Mesenchymal stem cell (in vitro differentiated cells and primary cell): ENCODE data around the gene GNPAT.

Experiments used
- DNase-seq: peaks from one replicate; pipeline ENCODE4 v3.0.0-alpha.2; 2013
- H2AFZ ChIP-seq: one replicate; pipeline ENCODE4 v1.6.1; 2013; ENCODE audit warnings: low read depth, mild to moderate bottlenecking, control low read depth, inconsistent platforms, low read length, moderate library complexity
- H2AK5ac ChIP-seq: 2 replicates; pipeline ENCODE4 v1.6.1; 2013; ENCODE audit warnings: low read length, moderate library complexity, mild to moderate bottlenecking, inconsistent platforms; ENCODE audit not compliant: severe bottlenecking
- H2BK120ac ChIP-seq: one replicate; pipeline ENCODE4 v1.6.1; 2013; ENCODE audit warnings: low read depth, mild to moderate bottlenecking, inconsistent platforms, low read length, moderate library complexity
- H2BK12ac ChIP-seq, 2 experiments: one replicate each; pipeline ENCODE4 v1.6.1; 2013; ENCODE audit warnings: inconsistent platforms in 2 of 2, low read length in 2 of 2, mild to moderate bottlenecking in 2 of 2, moderate library complexity in 2 of 2, control low read depth in 1 of 2
- H2BK15ac ChIP-seq: one replicate; pipeline ENCODE4 v1.6.1; 2013; ENCODE audit warnings: mild to moderate bottlenecking, low read depth, inconsistent platforms; ENCODE audit not compliant: poor library complexity, severe bottlenecking
- H2BK5ac ChIP-seq: 2 replicates; pipeline ENCODE4 v1.6.1; 2013; ENCODE audit warnings: low read depth, mild to moderate bottlenecking, low read length, control low read depth, inconsistent platforms; ENCODE audit not compliant: poor library complexity, severe bottlenecking
- H3K14ac ChIP-seq, 2 experiments: one replicate each; pipeline ENCODE4 v1.6.1; 2013; ENCODE audit warnings: inconsistent platforms in 2 of 2, low read length in 2 of 2, control low read depth in 1 of 2, mild to moderate bottlenecking in 1 of 2, moderate library complexity in 1 of 2
- H3K18ac ChIP-seq, 2 experiments: one replicate each; pipeline ENCODE4 v1.6.1; 2013; ENCODE audit warnings: inconsistent platforms in 2 of 2, low read length in 2 of 2, control low read depth in 1 of 2, low read depth in 1 of 2, mild to moderate bottlenecking in 1 of 2
- H3K23ac ChIP-seq, 2 experiments: one replicate each; pipeline ENCODE4 v1.6.1; 2013; ENCODE audit warnings: inconsistent platforms in 2 of 2, low read length in 2 of 2, mild to moderate bottlenecking in 2 of 2, moderate library complexity in 2 of 2, control low read depth in 1 of 2
- H3K27ac ChIP-seq: 2 replicates; pipeline ENCODE4 v1.5.1; 2013; ENCODE audit warnings: mild to moderate bottlenecking, moderate library complexity, low read length, control low read depth, inconsistent platforms; ENCODE audit not compliant: poor library complexity, severe bottlenecking
- H3K27me3 ChIP-seq, 2 experiments: 2 replicates each; pipeline versions ENCODE4 v1.6.1 to v1.7.0; 2013; ENCODE audit warnings: low read length in 2 of 2, mild to moderate bottlenecking in 2 of 2, moderate library complexity in 2 of 2, control low read depth in 1 of 2, inconsistent platforms in 1 of 2; ENCODE audit not compliant: control insufficient read depth in 1 of 2, insufficient read depth in 1 of 2
- H3K36me3 ChIP-seq, 2 experiments: 2 replicates each; pipeline versions ENCODE4 v1.6.1 to v1.7.0; 2013; ENCODE audit warnings: low read length in 2 of 2, control low read depth in 1 of 2, inconsistent platforms in 1 of 2, low read depth in 1 of 2, mild to moderate bottlenecking in 1 of 2; ENCODE audit not compliant: insufficient read depth in 2 of 2, control insufficient read depth in 1 of 2
- H3K4ac ChIP-seq, 2 experiments: one replicate each; pipeline ENCODE4 v1.6.1; 2013; ENCODE audit warnings: inconsistent platforms in 2 of 2, low read length in 2 of 2, mild to moderate bottlenecking in 2 of 2, moderate library complexity in 2 of 2, control low read depth in 1 of 2, low read depth in 1 of 2
- H3K4me1 ChIP-seq: 2 replicates; pipeline ENCODE4 v1.6.1; 2013; ENCODE audit warnings: low read depth, low read length, control low read depth; ENCODE audit not compliant: control insufficient read depth, insufficient read depth
- H3K4me2 ChIP-seq: 2 replicates; pipeline ENCODE4 v1.6.1; 2013; ENCODE audit warnings: low read length, mild to moderate bottlenecking, inconsistent platforms; ENCODE audit not compliant: poor library complexity, severe bottlenecking
- H3K4me3 ChIP-seq, 2 experiments: 2 replicates each; pipeline versions ENCODE4 v1.5.1 to v1.7.0; 2013; ENCODE audit warnings: low read length in 2 of 2, mild to moderate bottlenecking in 2 of 2, control low read depth in 1 of 2, low read depth in 1 of 2; ENCODE audit not compliant: insufficient read depth in 1 of 2
- H3K79me1 ChIP-seq: replicated peaks from 2 replicates; pipeline ENCODE4 v1.6.1; 2013; ENCODE audit warnings: mild to moderate bottlenecking, control low read depth, low read length, inconsistent platforms; ENCODE audit not compliant: poor library complexity, severe bottlenecking
- H3K9ac ChIP-seq: 2 replicates; pipeline ENCODE4 v1.7.0; 2013; ENCODE audit warnings: mild to moderate bottlenecking, low read length, moderate library complexity
- H3K9me3 ChIP-seq: 2 replicates; pipeline ENCODE4 v1.7.0; 2013; ENCODE audit warnings: mild to moderate bottlenecking, low read length; ENCODE audit not compliant: control insufficient read depth
- H4K8ac ChIP-seq: one replicate; pipeline ENCODE4 v1.6.1; 2013; ENCODE audit warnings: inconsistent platforms, mild to moderate bottlenecking, low read length, moderate library complexity
- H4K91ac ChIP-seq: one replicate; pipeline ENCODE4 v1.6.1; 2013; ENCODE audit warnings: mild to moderate bottlenecking, low read length, inconsistent platforms
- WGBS: methylation state at CpG from one replicate; pipeline ENCODE4 v1.1.7; 2013; ENCODE audit warnings: mixed read lengths; 5-methylcytosine and 5-hydroxymethylcytosine counted together

GNPAT gene

GRCh38 chr1:231214918-231215680 is 25.9 kb upstream of the GNPAT start:
- H3K4me3 ChIP-seq = no peak overlapping the region
- H3K4me1 ChIP-seq = peaks cover 6% of the 10 kb centered on the region
- H4K91ac ChIP-seq = no peak overlapping the region
- H2BK5ac ChIP-seq = no peak overlapping the region
- H3K27me3 ChIP-seq = peaks cover 53 to 63% of the 10 kb centered on the region in 2 experiments
- no peak overlapping the region for H3K18ac ChIP-seq
- no peak overlapping the region for H2BK15ac ChIP-seq
- no peak overlapping the region for H3K4me2 ChIP-seq
- H3K79me1 ChIP-seq = no peaks in the 10 kb centered on the region
- H2AFZ ChIP-seq = no peak overlapping the region
- H3K4ac ChIP-seq = no peak overlapping the region
- H3K9me3 ChIP-seq = no peaks in the 10 kb centered on the region
- no peak overlapping the region for H2AK5ac ChIP-seq
- H3K14ac ChIP-seq = no peak overlapping the region
- H2BK120ac ChIP-seq = no peak overlapping the region
- DNase-seq = no peak
- 89% methylated on average over 17 of the region's 17 CpGs for WGBS
- H2BK12ac ChIP-seq = no peak overlapping the region
- no peak overlapping the region for H4K8ac ChIP-seq
- no peak overlapping the region for H3K23ac ChIP-seq
- H3K9ac ChIP-seq = no peak overlapping the region
- H3K36me3 ChIP-seq = no peaks in the 10 kb centered on the region
- H3K27ac ChIP-seq = no peak overlapping the region

DNA sequence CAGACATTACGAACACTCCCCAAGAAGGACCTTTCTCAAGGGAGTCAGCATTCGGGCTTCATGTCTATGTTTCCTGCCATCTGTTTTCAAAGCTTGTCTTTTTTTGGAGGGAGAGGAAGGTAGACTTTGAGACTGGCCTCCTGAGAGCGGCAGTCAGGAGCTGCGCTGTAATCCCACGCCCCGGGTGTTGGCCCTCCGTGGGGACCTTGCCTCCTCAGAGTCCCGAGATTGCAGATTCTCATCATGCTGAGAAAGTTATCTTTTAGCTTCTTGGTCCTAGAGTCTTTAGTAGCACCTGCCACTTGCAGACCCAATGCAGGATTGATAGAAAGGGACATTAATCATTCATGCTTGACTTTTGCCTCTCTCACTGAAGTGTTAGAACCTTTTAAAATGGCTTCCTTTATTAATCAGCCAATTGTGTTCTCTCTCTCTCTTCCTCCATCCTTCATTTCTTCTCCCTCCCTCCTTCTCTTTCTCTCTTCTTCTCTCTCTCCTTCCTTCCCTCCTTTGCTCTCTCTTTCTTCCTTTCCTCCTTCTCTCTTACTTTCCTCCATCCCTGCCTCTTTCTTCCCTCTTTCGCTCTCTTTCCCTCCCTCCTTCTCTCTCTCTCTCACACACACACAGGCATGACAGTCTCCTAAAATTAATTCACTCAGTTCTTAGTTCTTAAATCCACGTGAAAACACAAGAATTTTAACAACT is 25.2 kb upstream of the GNPAT start:
- Histone ChIP-seq H3K79me1 (no peaks in the 10 kb centered on the region), H3K23ac (no peak overlapping the region), H2AK5ac (no peak overlapping the region), H3K4me3 (no peak overlapping the region), H3K27ac (no peak overlapping the region), H3K4ac (no peak overlapping the region), H3K4me2 (no peak overlapping the region), H3K14ac (no peak overlapping the region), H3K9me3 (no peaks in the 10 kb centered on the region), H2BK5ac (no peak overlapping the region), H3K27me3 (peaks cover 53 to 63% of the 10 kb centered on the region in 2 experiments), H3K4me1 (peaks cover 6% of the 10 kb centered on the region), H3K9ac (no peak overlapping the region), H2BK12ac (no peak overlapping the region), H4K91ac (no peak overlapping the region), H2BK15ac (no peak overlapping the region), H2BK120ac (no peak overlapping the region), H4K8ac (no peak overlapping the region), H2AFZ (no peak overlapping the region), H3K36me3 (no peaks in the 10 kb centered on the region), H3K18ac (no peak overlapping the region)
- DNase-seq = no peak
- 88% methylated on average over 10 of the region's 10 CpGs for WGBS

GRCh38 chr1:231216498-231216897 is 24.5 kb upstream of the GNPAT start:
- Histone ChIP-seq H2AK5ac (no peak overlapping the region), H3K27me3 (peaks cover 53 to 63% of the 10 kb centered on the region in 2 experiments), H2BK120ac (no peak overlapping the region), H3K4ac (no peak overlapping the region), H3K9ac (no peak overlapping the region), H2BK5ac (no peak overlapping the region), H3K18ac (no peak overlapping the region), H3K4me2 (no peak overlapping the region), H2BK15ac (no peak overlapping the region), H3K36me3 (no peaks in the 10 kb centered on the region), H3K9me3 (no peaks in the 10 kb centered on the region), H3K27ac (no peak overlapping the region), H2AFZ (no peak overlapping the region), H3K79me1 (no peaks in the 10 kb centered on the region), H2BK12ac (no peak overlapping the region), H3K14ac (no peak overlapping the region), H3K4me3 (no peak overlapping the region), H4K8ac (no peak overlapping the region), H3K4me1 (peaks cover 2% of the 10 kb centered on the region), H3K23ac (no peak overlapping the region), H4K91ac (no peak overlapping the region)
- 39% methylated on average over 4 of the region's 4 CpGs for WGBS
- no peak for DNase-seq

DNA sequence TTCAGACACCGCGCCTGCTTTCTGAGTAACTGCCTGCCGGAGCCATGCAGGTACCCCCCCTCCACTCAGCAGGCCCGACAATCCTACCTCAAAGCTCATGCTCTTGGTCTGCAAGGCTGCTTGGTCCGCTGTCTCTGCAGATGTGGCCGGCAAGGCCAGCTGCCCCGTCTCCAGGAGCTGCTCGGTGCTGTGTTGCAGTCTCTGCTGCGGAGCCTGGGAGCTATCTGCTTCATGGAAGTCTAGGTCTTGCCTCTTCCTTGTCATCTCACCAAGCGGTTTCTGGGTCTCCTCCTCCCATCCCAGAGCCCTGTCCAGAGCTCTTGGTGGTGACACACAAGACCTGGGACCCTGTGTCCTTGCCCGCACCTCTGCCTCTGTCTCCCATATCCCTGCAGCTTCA is 24.0 kb upstream of the GNPAT start:
- H3K4me1 ChIP-seq = no peaks in the 10 kb centered on the region
- H3K14ac ChIP-seq = no peak overlapping the region
- DNase-seq = no peak
- H3K79me1 ChIP-seq = no peaks in the 10 kb centered on the region
- no peaks in the 10 kb centered on the region for H3K9me3 ChIP-seq
- no peak overlapping the region for H2BK12ac ChIP-seq
- WGBS = 81% methylated on average over 11 of the region's 11 CpGs
- H2BK5ac ChIP-seq = no peak overlapping the region
- no peak overlapping the region for H3K27ac ChIP-seq
- no peaks in the 10 kb centered on the region for H3K36me3 ChIP-seq
- H2AFZ ChIP-seq = no peak overlapping the region
- peaks cover 53 to 63% of the 10 kb centered on the region in 2 experiments for H3K27me3 ChIP-seq
- H2BK15ac ChIP-seq = no peak overlapping the region
- no peak overlapping the region for H2BK120ac ChIP-seq
- H3K9ac ChIP-seq = no peak overlapping the region
- no peak overlapping the region for H3K4me3 ChIP-seq
- no peak overlapping the region for H3K4me2 ChIP-seq
- no peak overlapping the region for H4K91ac ChIP-seq
- H3K23ac ChIP-seq = no peak overlapping the region
- H2AK5ac ChIP-seq = no peak overlapping the region
- no peak overlapping the region for H3K4ac ChIP-seq
- no peak overlapping the region for H4K8ac ChIP-seq
- no peak overlapping the region for H3K18ac ChIP-seq
